M059J (cell line): ENCODE measurements around the gene CATSPERD. TPM values are rescaled to one million over a fixed set of nuclear protein-coding genes. Genes with fewer than 3 reads are reported as not detected.

ENCODE experiments used
- DNase-seq: peaks from one replicate; pipeline ENCODE4 v3.0.0-alpha.2; 2012; ENCODE audit warnings: low read depth
- total RNA-seq: library from RNA; depleted of rRNA; stranded (reverse); fragments of >200 nt; shearing (Covaris generic); gene quantifications from 2 replicates; pipeline ENCODE4 v1.2.3, GENCODE V29; 2014

CATSPERD gene
- total RNA-seq, 1 experiment from 2014 or later = not detected

DNA sequence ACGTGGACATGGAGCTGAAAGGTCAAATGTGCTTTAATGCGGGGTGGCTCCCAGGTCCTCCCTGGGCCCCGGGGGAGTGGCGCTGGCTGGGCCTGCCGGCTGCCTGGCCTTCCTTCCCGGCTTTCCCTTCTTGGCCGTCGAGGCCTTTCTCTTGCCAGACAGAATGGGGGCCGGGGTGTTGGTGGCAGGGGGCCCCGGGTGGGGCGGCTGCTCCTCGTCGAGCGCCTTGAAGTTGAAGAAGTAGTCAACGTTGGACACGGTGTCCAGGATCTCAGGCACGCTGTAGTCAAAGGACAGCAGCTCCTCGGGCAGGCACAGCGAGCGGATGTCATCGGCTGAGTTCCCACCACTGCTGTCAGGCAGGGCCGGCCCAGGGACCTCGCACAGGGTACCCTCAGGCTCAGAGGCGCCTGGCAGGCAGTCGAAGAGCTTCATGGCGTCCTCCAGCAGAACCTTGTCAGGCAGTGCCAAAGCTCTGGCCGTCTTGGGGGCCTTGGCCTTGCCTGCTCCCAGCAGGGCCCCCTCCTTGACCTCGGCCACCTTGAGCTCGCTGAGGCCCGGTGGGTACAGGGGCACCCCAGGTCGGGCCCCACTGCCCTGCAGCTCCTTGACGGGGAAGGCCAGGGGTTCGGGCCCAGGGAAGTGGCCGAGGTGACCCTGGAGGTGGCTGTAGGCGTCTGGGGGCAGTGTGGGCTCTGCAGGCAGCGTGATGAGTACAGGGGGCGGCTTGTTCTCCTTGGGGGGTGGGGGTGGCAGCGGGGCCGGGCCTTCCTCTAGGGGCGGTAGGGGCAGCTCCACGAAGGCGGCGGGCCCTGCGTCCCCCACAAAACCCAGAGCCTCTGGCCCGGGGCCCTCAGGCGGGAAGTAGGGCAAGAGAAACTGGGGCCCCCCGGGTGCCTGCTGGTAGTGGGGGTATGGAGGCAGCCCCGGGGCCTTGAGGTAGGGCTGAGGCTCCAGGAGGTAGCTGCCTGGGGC is 62.8 kb downstream of the CATSPERD start:
- no peak for DNase-seq

DNA sequence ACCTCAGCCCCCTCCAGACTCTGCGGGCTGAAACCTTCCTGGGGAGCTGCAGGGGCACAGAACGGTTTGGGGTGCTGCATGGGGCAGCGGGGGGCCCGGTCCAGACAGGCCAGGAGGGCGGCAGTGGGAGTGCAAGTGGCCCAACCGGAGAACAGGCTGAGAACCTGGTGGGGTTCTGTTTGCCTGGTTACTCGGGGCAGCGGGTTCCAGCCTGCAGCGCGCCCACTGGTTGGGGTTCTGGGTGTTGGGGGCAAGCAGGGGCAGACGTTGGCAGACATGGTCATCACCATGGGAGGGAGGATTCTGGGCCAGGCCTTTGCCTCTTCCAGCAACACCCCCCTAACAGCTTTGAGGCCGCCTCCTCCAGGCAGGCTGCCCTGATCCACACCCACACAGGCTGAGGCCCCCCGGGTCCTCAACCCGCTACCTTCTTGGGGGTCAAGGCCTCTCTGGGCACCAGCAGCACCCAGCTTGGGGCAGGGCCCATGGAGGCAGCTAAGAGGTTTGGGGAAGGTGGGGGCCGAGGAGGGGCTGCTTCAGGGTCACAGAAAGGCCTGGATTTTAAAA is 64.2 kb downstream of the CATSPERD start, which contains the start of gene PRR22:
Gene PRR22, minus strand, starts transcription at position 166 of the 567 bp plus-strand sequence. Its CDS starts 86 bp downstream, at position 80.
- DNase-seq = no peak

DNA sequence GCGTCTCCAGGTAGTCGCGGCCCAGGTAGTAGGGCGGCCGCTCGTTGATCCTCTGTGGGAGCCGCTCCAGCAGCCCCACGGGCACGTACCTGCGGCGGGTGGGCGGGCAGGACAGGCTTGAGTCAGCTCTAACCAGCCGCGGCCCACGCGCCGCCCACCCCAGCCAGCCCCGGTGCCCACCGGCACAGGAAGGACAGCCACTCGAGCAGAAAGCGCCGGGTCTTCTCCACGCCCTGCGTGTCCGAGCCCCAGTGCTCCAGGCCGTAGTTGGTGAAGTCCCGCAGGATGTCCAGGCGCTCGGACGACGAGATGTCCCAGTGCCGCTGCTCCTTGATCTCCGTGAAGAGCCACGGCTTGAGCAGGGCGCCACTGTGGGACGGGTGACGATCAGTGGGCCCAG is 65.0 kb downstream of the CATSPERD start:
- no peak for DNase-seq

DNA sequence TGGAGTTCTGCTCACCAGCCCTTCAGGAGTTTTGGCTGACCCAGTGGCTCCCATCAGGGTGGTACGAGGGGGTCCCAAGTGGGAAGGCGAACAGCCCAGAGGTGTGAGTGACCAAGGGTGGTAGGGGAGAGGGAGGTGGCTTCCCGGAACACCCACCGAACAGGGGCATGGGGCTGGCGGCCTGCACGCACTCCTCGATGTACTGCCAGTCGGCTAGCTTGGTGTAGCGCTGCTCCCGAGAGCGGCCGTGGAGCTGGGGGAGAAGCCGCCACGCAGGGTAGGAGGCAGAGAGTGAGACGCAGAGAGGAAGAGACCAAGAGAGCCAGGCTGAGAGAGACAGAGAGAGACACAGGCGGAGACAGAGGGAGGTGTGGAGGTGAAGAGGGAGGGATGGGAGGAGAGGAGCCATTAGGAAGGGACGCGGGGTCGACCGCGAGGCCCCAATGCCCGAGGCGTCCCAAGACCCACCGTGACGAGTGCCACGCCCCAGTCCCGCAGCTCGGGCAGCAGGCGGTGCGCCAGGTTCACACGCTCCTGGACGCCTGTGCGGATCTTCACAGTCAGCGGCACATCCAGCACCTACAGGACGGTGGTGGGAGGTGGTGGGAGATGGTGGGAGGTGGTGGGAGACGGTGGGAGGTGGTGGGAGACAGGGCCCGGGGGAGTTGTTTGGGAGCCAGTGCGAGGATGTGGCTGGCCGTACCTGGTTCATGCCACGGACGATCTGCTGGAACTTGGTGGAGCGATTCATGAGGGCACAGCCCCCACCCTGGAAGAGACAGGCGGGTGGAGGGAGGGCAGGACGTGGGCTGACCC is 66.4 kb downstream of the CATSPERD start:
- no peak for DNase-seq

DNA sequence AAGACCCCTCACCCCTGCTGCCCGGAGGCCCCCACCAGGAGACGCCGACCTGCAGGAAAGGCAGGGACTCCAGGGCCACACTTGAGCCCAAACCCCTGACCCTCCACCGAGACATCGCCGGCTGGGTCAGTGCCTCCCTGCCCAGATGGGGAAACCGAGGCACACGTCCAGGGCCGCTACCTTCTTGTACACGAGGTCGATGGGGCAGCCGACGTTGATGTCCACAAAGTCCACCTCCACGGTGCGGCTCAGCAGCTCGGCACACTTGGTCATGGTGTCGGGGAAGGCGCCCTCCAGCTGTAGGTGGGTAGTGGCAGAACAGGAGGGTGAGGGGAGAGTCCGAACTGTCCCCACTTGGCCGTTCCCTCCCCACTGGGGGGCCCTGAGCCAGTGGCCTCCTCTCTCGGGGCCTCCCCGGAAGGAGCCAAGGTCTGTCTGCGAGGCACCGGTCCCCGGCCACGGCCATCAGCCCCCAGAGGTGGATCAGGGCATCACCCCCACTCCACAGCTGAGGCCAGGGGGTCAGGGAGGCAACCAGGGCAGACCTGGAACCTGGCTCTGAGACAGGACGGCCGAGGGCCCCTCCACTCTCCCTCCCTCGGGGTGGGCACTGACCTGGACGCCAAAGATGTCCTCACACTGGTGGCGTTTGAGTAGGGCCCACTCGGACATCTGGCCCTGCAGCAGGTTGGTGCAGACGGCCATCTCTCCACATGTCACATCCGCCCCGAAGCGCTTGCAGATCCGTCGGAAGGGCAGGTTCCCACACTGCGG is 67.2 kb downstream of the CATSPERD start:
- no peak for DNase-seq

DNA sequence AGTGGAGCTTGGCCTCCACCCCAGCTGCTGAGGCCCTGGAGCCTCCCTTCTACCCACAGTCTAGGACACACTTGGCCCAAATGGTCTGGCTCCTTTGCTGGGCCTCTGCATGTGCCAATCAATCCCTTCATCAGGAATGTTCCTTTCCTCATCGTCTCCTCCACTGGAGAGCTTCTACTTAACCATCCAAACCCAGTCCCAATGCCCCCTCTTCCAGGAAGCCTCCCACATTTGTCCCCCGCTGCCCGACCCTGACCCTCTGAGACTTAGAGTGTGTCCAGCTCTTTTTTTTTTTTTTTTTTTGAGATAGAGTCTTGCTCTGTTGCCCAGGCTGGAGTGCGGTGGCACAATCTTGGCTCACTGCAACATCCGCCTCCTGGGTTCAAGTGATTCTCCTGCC is 68.0 kb downstream of the CATSPERD start:
- no peak for DNase-seq

DNA sequence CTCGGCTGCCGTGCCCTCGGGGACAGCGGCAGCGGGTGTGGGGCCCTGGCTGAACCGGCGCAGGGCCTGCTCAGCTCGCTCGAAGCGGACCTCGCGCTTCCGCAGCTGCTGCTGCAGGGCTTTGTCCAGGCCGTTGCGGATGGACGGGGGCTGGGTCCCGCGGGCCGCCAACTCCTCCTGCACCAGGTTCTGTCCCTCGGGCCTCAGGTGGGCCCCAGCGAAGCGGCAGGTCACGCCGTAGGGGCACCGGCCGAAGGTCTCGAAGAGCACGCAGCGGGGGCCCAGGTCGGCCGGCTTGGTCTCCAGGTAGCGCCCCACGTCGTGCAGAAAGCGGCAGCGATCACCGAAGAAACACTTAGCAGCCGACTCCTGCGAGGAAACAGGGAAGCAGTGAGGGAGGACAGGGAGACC is 68.9 kb downstream of the CATSPERD start:
- DNase-seq = no peak

DNA sequence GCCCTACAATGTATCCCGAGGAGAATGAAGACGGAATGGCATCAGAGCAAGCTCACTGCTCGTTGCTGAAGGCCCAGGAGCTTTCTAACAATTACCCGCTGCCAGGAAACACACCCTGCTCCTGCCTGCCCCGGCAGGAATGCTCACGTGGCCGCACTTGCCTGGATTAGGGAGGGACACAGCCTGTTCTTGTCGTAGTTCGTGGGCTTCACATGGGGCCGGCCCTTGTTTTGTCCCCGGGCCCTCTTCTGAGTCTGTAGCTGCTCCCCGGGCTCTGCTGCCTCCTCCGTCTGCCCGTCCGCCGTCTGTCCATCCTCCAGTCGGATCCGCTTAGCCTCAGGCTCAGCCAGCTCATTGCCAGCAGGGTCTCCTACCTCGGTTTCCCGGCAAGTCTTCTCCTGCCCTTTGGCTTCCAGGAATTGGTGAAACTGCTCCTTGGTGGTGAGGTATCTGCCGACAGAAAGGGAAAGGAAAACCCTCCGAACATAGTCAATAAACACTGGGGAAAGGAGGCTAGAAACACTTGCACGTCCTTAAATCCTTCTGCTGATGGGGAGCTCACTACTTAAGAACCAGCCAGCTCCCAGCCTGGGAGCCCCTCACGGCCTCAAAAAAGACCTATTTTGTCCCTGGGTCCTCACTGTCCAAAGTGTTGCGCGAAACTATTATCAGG is 69.6 kb downstream of the CATSPERD start:
- no peak for DNase-seq

DNA sequence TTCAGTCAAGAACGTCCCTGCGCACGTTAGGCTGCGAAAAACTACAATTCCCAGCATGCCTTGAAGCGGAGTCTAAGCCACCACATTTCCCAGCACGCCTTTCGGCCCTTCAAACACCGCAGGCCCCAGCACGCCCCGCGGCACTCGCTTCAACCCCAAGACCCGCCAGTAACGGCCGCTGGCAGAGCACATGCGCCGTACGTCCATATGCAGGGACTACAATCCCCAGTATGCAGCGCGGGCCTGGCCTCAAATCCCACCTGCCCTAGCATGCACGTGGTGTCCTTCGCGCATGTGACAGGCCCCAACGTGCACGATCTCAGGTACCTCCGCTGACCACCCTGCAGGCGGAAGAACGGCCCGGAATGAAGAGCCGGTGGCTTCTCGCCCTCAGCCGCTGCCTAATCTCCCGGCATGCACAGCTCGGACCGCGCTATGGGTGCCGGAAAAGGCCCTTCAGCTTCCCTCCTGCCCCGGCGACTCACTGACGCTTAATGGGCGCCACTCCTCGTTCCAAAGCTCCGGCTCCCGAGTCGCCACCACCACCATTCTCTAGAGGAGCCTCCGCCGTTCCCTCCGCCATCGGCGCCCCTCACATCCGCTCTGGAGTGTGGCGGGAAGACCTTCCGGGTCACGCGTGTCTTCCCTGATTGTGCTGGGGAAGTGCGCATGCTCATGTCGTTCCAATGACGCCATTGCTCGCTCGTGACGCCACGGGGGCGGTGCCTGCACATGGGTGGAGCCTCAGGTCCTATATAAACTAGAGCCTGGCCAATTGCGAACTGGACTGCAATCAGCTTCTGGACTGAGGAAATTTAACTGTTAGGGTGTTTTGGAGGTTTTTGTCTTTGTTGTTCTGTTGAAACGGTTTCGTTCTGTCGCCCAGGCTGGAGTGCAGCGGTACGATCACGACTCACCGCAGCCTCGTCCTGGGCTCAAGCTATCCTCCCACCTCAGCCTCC is 70.4 kb downstream of the CATSPERD start, which contains the start of gene DUS3L:
Gene DUS3L, minus strand, starts transcription at position 605 of the 962 bp plus-strand sequence. Its CDS starts 22 bp downstream, at position 583.
- peak; percentile 96 for DNase-seq

DNA sequence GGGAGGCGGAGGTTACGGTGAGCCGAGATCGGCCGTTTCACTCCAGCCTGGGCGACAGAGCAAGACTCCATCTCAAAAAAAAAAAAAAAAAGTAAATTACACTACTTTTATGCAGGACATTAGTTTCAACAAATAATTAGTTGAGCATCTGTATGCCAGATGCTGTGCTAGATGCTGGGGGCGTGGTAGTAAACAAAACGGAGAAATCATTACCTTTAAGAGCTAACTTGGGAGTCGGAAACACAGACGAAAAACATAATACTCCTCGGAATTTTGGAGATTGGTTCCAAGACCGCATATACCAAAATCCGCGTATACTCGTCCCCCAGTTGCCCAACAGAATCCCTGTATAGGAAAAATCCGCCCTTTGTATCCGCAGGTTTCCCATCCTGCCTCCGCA is 71.8 kb downstream of the CATSPERD start:
- DNase-seq = no peak

DNA sequence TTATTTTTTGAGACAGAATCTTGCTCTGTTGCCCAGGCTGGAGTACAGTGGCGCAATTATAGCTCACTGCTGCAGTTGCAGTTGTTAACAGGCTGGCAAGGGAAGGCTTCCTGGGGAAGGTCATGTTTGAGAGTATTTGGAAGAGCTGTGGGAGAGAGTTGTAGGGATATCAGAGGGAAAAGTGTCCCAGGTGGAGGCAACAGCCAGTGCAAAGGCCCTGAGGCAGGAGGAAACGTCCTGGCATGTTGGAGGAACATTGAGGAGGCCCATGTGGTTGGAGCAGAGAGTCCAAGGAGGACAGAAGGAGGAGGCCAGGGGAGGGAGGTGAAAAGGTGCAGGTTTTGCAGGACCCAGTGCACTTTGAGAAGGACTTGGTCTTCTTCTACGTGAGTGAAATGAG is 72.8 kb downstream of the CATSPERD start:
- no peak for DNase-seq

DNA sequence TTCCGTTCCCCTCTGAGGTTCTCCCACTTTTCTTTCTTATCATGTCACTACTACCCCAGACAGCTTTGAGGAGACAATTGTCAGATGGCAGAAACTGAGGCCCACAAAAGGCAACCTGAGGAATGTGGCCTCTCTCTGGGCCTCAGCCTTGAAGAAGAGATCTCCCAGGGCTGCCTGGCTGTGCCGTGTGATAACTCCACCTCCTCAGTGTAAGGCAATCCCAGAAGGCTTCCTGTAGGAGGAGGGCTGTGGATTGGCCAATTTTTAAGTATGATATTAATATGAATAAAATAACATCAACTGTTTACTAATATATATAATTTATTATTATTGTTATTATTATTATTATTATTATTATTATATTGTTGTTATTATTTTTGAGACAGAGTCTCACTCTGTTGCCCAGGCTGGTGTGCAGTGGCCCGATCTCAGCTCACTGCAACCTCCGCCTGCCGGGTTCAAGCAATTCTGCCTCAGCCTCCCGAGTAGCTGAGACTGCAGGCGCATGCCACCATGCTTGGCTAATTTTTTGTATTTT is 75.0 kb downstream of the CATSPERD start:
- no peak for DNase-seq

DNA sequence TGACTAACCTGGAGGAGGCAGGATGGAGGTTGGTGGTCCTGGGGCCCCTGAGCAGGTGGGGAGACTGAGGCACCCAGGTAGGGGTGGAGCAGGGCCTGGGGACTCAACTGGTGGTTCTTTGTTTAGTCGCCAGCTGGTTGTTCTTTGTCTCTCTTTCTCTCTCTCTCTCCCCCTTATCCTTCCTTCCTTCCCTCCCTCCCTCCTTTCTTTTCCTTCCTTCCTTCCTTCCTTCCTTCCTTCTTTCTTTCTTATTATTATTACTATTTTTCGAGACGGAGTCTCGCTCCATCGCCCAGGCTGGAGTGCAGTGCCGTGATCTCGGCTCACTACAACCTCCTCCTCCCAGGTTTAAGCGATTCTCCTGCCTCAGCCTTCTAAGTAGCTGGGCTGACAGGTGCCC is 77.8 kb downstream of the CATSPERD start:
- DNase-seq = no peak

DNA sequence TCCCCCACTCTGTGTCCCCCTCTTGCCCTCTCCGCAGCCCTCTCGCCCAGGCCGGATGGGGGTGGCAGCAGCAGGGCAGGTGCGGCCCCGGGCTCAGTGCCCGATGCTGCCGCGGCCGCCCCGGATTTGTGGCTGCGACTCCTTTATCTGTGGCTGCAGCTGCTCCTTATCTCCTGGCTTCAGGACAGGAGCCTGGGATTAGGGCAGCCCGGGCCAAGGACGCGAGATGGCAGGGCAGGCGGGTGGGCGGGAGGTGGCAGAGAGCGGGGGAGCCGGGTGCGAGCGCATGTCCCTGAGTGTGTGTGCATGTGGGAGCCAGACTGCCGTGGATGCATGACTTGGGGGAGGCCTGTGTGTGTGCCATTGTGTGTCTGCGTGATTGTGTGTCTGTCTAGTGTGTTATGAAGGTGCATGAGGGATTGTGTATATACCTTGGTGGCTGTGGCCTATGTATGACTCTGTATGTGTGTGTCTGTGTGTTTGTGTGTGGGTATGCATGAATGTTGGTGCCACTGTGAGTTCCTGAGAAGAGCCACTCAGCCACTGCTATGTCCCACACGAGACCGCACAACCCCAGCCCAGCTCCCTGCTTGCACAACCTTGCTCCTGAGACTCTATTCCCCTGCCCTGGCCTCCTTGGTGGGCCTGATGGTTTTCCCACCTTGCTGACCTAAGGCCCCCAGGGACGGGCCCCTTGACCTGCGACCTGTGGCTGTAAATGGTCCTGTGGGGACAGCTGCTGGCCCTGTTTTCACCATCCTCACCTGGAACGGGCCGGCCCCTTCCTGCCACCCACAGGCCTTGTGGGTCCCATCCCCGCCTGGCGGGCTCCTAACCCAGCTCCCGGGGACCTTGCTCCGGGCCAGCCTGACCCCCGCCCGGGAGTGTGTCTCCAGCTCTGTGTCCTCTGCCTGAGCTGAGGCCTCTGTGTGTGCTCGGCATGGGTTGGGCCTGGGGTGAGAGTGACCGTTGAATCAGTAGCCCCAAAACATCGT is 79.1 kb downstream of the CATSPERD start:
- DNase-seq = no peak

DNA sequence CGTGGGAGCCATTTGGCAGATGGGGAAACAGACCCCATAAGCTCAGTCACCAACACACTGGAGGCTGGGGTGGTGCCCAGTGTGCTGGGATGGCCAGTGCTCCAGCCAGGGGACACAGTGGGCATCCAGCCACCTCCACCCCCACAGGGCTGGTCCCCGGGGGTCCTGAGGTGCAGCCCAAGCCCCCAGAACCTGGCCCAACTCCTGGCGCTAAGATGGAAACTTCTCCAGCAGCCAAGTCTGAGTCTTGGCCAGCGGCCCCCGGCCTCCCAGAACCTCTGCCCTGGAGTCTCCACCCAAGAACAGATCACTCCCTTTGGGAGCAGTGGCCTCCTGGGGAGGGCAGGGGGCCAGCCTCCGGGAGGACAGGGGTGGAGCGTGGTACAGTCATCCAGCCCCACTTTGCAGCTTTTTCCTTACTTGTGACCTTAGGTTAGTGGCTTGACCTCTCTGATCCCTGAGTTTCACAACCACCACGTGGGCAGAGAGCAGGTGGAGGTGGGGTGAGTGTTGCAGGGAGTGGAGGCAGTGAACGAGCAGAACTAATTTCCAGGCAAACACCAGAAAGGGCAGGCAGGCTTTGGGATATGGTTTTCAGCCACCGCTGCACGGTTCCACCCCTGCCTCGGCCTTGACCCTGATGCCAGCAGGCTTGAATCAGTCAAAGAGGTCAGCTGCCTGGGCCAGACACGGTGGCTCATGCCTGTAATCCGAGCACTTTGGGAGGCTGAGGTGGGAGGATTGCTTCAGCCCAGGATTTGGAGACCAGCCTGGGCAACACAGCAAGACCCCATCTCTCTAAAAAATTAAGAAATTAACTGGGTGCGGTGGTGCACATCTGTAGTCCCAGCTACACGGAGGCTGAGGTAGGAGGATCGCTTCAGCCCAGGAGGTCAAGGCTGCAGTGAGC is 80.2 kb downstream of the CATSPERD start:
- DNase-seq = no peak

DNA sequence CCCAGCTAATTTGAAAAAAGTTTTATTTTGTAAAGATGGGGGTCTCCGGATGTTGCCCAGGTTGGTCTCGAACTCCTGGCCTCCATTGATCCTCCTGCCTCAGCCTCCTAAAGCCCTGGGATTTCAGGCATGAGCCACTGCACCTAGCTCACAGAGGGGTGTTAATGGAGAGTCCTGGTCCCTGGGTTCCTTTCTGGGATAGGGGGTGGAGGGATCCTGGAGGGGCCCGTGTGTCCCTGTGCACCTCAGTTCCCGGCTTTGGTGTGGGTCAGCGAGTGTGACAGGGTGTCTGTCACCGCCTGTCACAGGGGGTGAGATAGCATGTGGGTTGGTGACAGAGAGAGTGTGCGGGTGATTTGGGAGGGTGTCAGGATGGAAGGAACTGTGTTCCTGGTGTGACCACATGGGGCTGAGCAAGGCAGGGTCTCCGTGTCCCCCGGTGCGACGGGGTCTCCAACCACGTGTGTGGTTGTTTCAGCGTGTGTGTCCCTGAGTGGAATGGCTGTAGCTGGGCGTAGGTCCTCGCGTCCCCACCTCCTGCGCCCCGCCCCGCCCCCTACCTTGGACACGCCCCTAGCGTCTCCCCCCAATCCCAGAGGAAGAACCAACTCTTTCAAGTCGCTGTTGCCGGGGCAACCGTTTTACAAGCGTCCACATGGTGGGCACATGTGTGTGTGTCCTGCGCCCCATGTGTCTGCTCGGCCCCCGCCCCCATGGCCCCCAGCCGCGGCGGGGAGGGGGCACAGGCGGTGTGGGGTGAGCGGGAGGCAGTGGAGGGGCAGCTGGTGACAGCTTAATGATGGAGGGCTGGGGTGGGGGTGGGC is 81.6 kb downstream of the CATSPERD start:
- peak; percentile 45 for DNase-seq
